ENCODE measurements around the gene SHISAL1. TPM values are rescaled to one million over a fixed set of nuclear protein-coding genes. Genes with fewer than 3 reads are reported as not detected.

SHISAL1 gene
- polyA plus RNA-seq, 1 experiment = 2.4 TPM

GRCh38 chr22:44341431-44342346 is 28.9 kb upstream of the SHISAL1 start:
- Histone ChIP-seq H3K9me3 (ENCODE audit: control insufficient read depth, insufficient read depth, low read length) (peaks cover 4% of the 10 kb centered on the region; the same call in 1 of the 2 replicates), H3K27ac (ENCODE audit: low read depth, low read length) (peak overlapping the region; percentile 34), H3K27me3 (ENCODE audit: control insufficient read depth, insufficient read depth, low read length) (peaks cover 12% of the 10 kb centered on the region), H3K4me3 (ENCODE audit: low read depth, low read length) (no peak overlapping the region)
- ChIA-PET POLR2A (interaction anchor here (0.6 to 1.0 kb wide), 3 partner anchors 10 to 318 kb away, joined by 3 to 7 read pairs (median 4); no protein-coding TSS in a partner anchor), CTCF (no interaction called here)
- peak; percentile 32 for DNase-seq (ENCODE audit: low read depth, low spot score)
- no peak for TF ChIP-seq CTCF (IDR thresholded peaks at IDR 0.05; ENCODE audit: low read depth, low read length)

- no peak for TF ChIP-seq CTCF (IDR thresholded peaks at IDR 0.05; ENCODE audit: low read depth, low read length)
- no peak for DNase-seq (ENCODE audit: low read depth, low spot score)
- ChIA-PET CTCF (no interaction called here), POLR2A (interaction anchor here (0.6 to 0.9 kb wide), 2 partner anchors 9 to 319 kb away, joined by 3 to 7 read pairs; no protein-coding TSS in a partner anchor)
- Histone ChIP-seq H3K27me3 (ENCODE audit: control insufficient read depth, insufficient read depth, low read length) (peaks cover 10% of the 10 kb centered on the region), H3K9me3 (ENCODE audit: control insufficient read depth, insufficient read depth, low read length) (peaks cover 4% of the 10 kb centered on the region; the same call in 1 of the 2 replicates), H3K27ac (ENCODE audit: low read depth, low read length) (no peak overlapping the region), H3K4me3 (ENCODE audit: low read depth, low read length) (no peak overlapping the region)
Observed at GRCh38 chr22:44340271-44341239, 27.8 kb upstream of the SHISAL1 start.

GRCh38 chr22:44338906-44339305 is 26.2 kb upstream of the SHISAL1 start:
- ChIA-PET CTCF (no interaction called here), POLR2A (no interaction called here)
- Histone ChIP-seq H3K4me3 (ENCODE audit: low read depth, low read length) (no peak overlapping the region), H3K27ac (ENCODE audit: low read depth, low read length) (no peak overlapping the region), H3K27me3 (ENCODE audit: control insufficient read depth, insufficient read depth, low read length) (peaks cover 4% of the 10 kb centered on the region), H3K9me3 (ENCODE audit: control insufficient read depth, insufficient read depth, low read length) (peaks cover 4% of the 10 kb centered on the region; the same call in 1 of the 2 replicates)
- no peak for TF ChIP-seq CTCF (IDR thresholded peaks at IDR 0.05; ENCODE audit: low read depth, low read length)
- no peak for DNase-seq (ENCODE audit: low read depth, low spot score)

- no peak for TF ChIP-seq CTCF (IDR thresholded peaks at IDR 0.05; ENCODE audit: low read depth, low read length)
- no peak for DNase-seq (ENCODE audit: low read depth, low spot score)
- Histone ChIP-seq H3K4me3 (ENCODE audit: low read depth, low read length) (no peak overlapping the region), H3K27me3 (ENCODE audit: control insufficient read depth, insufficient read depth, low read length) (peaks cover 4% of the 10 kb centered on the region), H3K27ac (ENCODE audit: low read depth, low read length) (no peak overlapping the region), H3K9me3 (ENCODE audit: control insufficient read depth, insufficient read depth, low read length) (peaks cover 4% of the 10 kb centered on the region; the same call in 1 of the 2 replicates)
- POLR2A ChIA-PET = no interaction called here
- CTCF ChIA-PET = interaction anchor here (1.1 kb wide), 1 partner anchor 345 kb away, joined by 4 read pairs; no protein-coding TSS in a partner anchor
Observed at GRCh38 chr22:44338177-44338810, 25.5 kb upstream of the SHISAL1 start.

All from AG04450 (cell line).